ENCODE data around the gene SLC27A1. TPM values are rescaled to one million over a fixed set of nuclear protein-coding genes. Genes with fewer than 3 reads are reported as not detected.

Gene SLC27A1
- total RNA-seq, 1 donor from 2014 or later, result 22.1 TPM

DNA sequence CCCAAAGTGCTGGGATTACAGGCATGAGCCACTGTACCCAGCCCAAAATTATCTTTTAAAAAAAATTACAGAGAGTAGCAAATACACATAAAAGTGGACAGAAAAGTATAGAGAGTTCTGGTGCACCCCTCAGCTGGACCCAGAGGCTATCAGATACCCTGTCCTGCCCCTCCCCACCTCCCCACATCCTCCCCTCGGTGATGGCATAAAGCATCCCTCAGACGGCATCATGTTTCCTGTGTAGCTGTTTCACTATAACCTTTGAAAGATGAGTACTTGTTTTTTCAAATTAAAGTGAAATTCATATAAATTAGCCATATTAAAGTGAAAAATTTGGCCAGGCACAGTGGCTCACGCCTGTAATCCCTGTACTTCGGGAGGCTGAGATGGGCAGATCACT lies 20.1 kb downstream of the SLC27A1 start:
- DNase-seq (ENCODE audit: extremely low spot score in 2 of 2), result no peak
- Histone ChIP-seq H3K36me3 (no peaks in the 10 kb centered on the region), H3K9me3 (no peaks in the 10 kb centered on the region), H3K4me3 (no peak overlapping the region), H3K4me1 (peaks cover 15% of the 10 kb centered on the region), H3K27me3 (no peaks in the 10 kb centered on the region), H3K27ac (no peak overlapping the region)
- TF ChIP-seq, protein P1, sequence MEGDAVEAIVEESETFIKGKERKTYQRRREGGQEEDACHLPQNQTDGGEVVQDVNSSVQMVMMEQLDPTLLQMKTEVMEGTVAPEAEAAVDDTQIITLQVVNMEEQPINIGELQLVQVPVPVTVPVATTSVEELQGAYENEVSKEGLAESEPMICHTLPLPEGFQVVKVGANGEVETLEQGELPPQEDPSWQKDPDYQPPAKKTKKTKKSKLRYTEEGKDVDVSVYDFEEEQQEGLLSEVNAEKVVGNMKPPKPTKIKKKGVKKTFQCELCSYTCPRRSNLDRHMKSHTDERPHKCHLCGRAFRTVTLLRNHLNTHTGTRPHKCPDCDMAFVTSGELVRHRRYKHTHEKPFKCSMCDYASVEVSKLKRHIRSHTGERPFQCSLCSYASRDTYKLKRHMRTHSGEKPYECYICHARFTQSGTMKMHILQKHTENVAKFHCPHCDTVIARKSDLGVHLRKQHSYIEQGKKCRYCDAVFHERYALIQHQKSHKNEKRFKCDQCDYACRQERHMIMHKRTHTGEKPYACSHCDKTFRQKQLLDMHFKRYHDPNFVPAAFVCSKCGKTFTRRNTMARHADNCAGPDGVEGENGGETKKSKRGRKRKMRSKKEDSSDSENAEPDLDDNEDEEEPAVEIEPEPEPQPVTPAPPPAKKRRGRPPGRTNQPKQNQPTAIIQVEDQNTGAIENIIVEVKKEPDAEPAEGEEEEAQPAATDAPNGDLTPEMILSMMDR (IDR thresholded peaks at IDR 0.05), result no peak
- TF ChIP-seq POLR2A (IDR thresholded peaks at IDR 0.05) (no peak), POLR2AphosphoS5 (IDR thresholded peaks at IDR 0.05; ENCODE audit: insufficient read depth in 1 of 2, low read depth in 1 of 2) (no peak)
- intact Hi-C loops (cut with DNase I), result no loop called here

DNA sequence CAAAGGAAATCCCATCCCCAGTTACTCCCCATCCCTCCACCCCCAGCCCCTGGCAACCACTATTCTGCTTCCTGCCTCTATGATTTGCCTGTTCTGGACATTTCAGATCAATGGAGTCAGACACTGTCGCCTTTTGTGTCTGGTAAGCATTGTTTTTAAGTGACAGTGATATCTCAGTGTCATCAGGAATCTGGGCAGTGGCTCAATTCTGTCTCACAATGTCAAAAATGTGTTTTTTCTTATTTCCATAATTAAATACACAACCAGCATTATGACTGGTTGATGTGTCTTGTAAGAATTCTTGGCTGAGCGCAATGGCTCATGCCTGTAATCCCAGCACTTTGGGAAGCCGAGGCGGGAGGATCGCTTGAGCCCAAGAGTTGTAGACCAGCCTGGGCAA lies 21.0 kb downstream of the SLC27A1 start:
- Histone ChIP-seq H3K27ac (no peak overlapping the region), H3K4me3 (no peak overlapping the region), H3K9me3 (no peaks in the 10 kb centered on the region), H3K27me3 (no peaks in the 10 kb centered on the region), H3K36me3 (no peaks in the 10 kb centered on the region), H3K4me1 (peaks cover 21% of the 10 kb centered on the region)
- intact Hi-C loops (cut with DNase I), result no loop called here
- no peak for DNase-seq (ENCODE audit: extremely low spot score in 2 of 2)
- TF ChIP-seq POLR2AphosphoS5 (IDR thresholded peaks at IDR 0.05; ENCODE audit: insufficient read depth in 1 of 2, low read depth in 1 of 2) (no peak), POLR2A (IDR thresholded peaks at IDR 0.05) (no peak)
- TF ChIP-seq, protein P1 (IDR thresholded peaks at IDR 0.05), result no peak

DNA sequence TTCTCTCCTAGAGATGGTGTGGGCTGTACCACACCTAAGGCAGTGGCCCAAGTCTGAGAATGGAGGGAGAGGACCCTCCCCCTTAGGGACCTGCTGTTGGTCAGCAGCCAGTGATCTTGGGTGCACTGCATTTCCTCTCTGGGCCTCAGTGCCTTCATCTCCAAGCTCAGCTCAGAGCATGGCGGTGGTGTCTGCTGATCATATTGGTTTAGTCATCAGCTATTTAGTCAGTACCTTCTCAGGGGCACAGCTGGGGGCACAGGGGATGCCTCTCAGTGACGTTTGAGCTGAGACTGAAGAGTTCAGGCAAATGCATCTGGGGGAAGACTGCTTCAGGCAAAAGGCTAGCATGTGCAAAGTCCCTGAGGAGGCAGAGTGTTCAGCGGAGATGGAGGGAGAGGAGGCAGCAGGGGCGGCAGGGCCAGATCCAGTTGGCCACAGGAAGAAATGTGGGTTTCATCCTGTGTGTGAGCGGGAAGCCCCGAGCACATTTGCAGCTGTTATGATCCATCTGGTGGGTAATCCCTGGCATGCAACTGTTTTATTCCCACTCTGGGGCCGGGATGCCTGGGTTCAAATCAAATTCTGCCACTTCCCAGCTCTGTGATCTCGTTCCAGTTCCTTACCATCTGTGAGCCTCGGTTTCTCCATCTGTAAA lies 25.4 kb downstream of the SLC27A1 start:
- no peaks in the 10 kb centered on the region for H3K9me3 ChIP-seq
- H3K36me3 ChIP-seq, result peaks cover 0 to 6% of the 10 kb centered on the region in 2 donors
- no peak for DNase-seq (ENCODE audit: extremely low spot score in 2 of 2)
- intact Hi-C loops (cut with DNase I), result no loop called here
- H3K4me3 ChIP-seq, result no peak overlapping the region
- H3K27ac ChIP-seq, result no peak overlapping the region
- peaks cover 22% of the 10 kb centered on the region for H3K4me1 ChIP-seq
- TF ChIP-seq POLR2AphosphoS5 (IDR thresholded peaks at IDR 0.05; ENCODE audit: insufficient read depth in 1 of 2, low read depth in 1 of 2) (no peak), POLR2A (IDR thresholded peaks at IDR 0.05) (no peak)
- TF ChIP-seq, protein P1 (IDR thresholded peaks at IDR 0.05), result no peak
- no peaks in the 10 kb centered on the region for H3K27me3 ChIP-seq

DNA sequence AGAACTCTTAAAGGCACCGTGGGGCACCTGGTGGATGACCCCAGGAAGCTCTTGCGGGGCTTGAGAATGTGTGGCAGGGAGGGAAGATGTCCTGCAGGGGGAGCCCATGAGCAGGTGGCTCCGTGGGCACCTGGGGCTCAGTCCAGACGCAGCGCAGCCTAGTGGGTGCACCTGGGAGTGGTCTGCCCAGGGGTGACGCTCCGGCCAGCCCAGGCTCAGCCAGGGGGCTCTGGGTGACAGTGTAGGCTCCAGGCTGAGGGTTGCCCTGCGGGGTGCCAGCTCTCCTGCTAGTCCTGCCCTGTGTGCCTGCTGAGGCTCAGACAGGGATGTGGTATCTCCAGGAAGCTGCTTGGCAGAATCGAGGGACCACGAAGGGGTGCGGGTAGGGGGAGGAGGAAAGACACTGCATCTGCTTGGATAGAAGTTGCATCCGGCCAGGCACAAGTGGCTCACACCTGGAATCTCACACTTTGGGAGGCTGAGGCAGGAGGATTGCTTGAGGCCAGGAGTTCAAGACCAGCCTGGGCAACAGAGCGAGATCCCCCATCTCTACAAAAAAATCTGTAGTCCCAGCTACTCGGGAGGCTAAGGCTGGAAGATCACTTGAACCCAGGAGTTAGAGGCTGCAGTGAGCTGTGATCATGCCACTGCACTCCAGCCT lies 26.1 kb downstream of the SLC27A1 start:
- DNase-seq (ENCODE audit: extremely low spot score in 2 of 2), result no peak
- Histone ChIP-seq H3K4me1 (peaks cover 22% of the 10 kb centered on the region), H3K27me3 (no peaks in the 10 kb centered on the region), H3K36me3 (peaks cover 0 to 6% of the 10 kb centered on the region in 2 donors), H3K9me3 (no peaks in the 10 kb centered on the region), H3K27ac (no peak overlapping the region), H3K4me3 (no peak overlapping the region)
- no peak for TF ChIP-seq POLR2A (IDR thresholded peaks at IDR 0.05)
- TF ChIP-seq, protein P1 (IDR thresholded peaks at IDR 0.05), result peak in 2 of 3 experiments; percentile 57 to 77
- TF ChIP-seq POLR2AphosphoS5 (IDR thresholded peaks at IDR 0.05; ENCODE audit: insufficient read depth in 1 of 2, low read depth in 1 of 2), result peak in 1 of 2 donors; percentile 16
- intact Hi-C loops (cut with DNase I), result no loop called here

Measured in vagina (tissue), 2 donors.